Erythroblast (primary cell): Measurements from ENCODE around the gene DNAJC1.
"Not testable (repeated sequence)": the region's sequence is repeated elsewhere in the genome, so short reads cannot be mapped to it uniquely, and the experiment has no call there.

Experiments used
- DNase-seq, 2 experiments: peaks; one replicate each; lab custom pipeline; 2025; lab: John Stamatoyannopoulos, UW
- GATA1 ChIP-seq: IDR thresholded peaks from 2 replicates; pipeline ENCODE4 v1.6.1; 2011; ENCODE audit warnings: low read depth, mild to moderate bottlenecking, control low read depth, low read length, moderate library complexity
- POLR2A ChIP-seq: IDR thresholded peaks from 2 replicates; pipeline ENCODE4 v1.6.1; 2011; ENCODE audit warnings: mild to moderate bottlenecking, low read length

Gene DNAJC1, protein sequence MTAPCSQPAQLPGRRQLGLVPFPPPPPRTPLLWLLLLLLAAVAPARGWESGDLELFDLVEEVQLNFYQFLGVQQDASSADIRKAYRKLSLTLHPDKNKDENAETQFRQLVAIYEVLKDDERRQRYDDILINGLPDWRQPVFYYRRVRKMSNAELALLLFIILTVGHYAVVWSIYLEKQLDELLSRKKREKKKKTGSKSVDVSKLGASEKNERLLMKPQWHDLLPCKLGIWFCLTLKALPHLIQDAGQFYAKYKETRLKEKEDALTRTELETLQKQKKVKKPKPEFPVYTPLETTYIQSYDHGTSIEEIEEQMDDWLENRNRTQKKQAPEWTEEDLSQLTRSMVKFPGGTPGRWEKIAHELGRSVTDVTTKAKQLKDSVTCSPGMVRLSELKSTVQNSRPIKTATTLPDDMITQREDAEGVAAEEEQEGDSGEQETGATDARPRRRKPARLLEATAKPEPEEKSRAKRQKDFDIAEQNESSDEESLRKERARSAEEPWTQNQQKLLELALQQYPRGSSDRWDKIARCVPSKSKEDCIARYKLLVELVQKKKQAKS

DNA sequence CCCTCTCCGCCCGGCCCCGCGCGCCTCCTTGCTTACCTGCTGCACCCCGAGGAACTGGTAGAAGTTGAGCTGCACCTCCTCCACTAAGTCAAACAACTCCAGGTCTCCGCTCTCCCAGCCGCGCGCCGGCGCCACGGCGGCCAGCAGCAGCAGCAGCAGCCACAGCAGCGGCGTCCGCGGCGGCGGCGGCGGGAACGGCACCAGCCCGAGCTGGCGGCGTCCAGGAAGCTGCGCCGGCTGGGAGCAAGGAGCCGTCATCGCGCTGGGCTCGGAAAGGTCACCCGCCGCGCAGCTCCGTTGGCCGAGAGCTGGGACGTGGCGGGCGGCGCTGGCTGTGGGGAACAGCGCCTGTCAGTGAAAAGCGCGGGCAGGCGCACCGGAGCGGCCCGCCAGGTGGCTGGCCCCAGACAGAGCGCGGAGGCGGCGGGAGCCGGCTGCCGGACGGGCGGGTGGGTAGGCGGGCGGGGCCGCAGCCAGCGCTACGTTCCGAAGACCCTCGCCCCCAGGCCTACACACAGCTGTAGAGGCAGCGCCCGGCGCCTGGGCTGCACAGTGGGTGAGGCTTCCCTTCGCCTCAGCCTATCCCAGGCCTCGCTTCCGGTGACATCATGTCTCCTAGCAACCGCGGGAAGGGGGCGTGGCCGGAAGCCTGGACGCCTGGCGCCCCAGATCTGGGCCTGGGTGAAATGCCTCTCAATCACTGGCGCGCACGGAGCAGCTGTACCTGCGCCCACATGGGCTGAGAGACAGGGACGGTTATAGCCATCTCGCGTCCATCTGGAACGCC is at the start of gene DNAJC1:
Gene DNAJC1 (minus strand): TSS at position 554 of the 787 bp plus-strand sequence. CDS start 296 bp downstream, at position 258.
- peak; percentile 97 to 98 for DNase-seq
- TF ChIP-seq GATA1 (no peak), POLR2A (peak; percentile 80)

DNA sequence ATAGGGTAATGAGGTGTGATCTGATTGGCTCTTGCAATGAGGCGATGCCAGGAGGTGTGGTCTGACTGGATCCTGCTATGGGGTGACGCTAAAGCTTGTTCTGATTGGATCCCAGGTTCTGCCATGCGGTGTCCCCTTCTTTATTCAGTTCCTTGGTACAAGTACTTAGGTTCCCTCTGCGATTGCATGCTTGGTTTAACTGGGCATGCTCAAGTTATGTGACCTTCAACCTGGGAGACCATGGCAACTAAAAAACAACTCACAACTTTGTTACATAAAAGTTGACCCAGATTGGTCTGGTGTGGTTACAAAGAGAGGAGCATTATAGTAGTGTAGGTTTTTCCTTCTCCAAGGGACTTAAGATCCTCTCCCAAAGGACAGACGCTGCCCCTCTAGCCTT is 49.5 kb upstream of the DNAJC1 start:
- TF ChIP-seq POLR2A (no peak), GATA1 (no peak)
- no peak for DNase-seq

DNA sequence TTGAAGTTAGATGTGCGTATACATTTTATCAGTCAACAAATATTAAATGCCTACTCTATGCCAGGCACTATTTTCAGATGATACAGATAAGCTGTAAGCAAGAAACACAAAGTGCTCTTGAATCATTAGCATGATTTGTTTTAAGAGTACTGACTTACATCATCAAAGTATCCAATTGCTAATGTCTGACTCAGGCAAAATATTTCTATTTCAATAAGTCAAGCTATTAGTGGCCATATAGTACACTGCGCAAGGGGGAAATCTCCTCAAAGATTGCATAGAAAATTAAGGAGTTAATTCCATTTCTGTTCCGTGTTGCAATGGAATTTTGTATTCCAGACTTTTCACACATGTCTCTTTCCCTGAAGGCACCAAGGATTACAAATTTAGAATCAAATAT is 46.1 kb upstream of the DNAJC1 start:
- DNase-seq: no peak
- TF ChIP-seq GATA1: no peak
- TF ChIP-seq POLR2A: no peak

DNA sequence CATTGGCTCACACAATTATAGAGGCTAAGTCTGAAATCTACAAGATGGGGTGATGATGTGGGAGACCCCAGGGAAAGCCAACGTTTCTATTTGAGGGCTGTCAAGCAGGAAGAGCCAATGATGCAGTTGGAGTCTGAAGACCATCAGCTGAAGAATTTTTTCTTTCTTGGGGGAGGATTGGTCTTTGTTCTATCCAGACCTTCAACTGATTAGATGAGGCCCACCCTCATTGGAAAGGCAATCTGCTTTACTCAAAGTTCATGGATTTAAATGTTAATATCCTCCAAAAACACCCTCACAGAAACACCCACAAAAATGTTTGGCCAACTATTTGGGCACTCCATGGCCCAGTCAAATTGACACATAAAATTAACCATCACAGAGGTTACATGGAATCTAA is 44.3 kb upstream of the DNAJC1 start:
- no peak for TF ChIP-seq POLR2A
- no peak for TF ChIP-seq GATA1
- DNase-seq: no peak

DNA sequence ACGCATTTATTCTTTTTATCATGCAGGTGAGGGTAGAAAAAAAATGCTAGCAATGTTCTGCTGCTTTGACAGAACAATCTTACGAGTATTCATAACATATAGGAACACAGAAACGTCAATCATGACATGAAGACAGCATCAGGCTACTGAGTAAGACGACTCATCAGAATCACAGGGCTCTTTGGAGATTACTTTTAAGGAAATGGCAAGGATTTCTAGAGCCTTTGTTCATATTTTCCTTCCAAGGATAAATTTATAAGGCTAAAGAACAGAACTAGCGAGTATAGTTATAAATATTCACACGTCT is 39.8 kb upstream of the DNAJC1 start:
- no peak for DNase-seq
- TF ChIP-seq GATA1 (no peak), POLR2A (no peak)

DNA sequence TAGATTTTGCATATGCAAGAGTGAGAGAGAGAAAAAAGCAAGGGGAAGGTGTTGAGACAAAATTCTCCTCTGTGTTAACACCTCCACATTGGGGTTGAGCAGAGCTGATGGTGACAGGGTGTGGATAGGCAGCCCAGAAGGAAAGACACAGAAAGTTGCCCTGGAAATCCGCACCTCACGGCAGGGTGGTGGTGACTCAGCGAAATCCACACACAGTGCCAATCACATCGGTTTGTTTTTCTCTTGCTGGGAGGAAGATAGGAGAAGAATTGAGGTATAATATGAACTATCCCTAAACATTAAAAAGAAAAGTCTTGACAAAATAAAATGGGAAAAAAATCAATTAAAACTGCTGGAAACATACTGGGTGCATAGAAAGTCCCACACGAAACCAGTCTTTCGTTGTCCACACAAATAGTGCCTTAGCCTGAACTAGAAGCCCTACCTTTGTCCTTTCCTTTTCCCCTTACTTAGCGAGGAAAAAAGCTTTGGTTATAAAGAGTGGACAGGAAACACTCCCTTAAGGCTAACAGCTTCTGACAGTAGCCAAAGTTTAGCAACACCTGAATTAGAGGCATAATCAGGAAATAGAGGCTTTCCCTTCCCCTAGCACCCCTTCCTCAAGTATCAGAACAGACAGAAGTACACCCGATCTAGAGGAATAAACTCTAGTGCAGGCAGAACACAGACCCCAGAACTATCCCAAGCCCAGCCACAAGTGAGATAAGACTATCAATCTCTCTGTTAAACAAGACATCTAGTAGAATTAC is 39.2 kb upstream of the DNAJC1 start:
- TF ChIP-seq POLR2A (no peak), GATA1 (no peak)
- DNase-seq: peak; percentile 19 to 27

DNA sequence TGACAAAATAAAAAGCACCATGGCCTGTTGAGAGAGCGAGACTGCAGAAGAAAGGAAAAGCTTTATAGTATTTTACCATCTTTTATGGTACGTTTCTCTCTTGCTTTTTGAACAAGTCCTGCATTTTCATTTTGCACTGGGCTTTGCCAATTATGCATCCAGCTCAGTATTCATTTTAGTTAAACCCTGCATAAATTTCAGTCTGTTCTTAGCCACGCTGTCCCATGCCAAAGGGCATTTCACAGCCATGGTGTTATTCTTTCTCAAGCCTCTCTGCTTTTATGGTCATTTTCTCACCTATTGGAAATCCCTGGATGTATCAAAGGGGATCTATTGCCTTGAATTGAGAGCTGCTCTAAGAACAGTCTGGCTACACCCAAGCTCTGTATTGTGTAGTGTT is 30.8 kb upstream of the DNAJC1 start:
- no peak for TF ChIP-seq POLR2A
- no peak for TF ChIP-seq GATA1
- no peak for DNase-seq

DNA sequence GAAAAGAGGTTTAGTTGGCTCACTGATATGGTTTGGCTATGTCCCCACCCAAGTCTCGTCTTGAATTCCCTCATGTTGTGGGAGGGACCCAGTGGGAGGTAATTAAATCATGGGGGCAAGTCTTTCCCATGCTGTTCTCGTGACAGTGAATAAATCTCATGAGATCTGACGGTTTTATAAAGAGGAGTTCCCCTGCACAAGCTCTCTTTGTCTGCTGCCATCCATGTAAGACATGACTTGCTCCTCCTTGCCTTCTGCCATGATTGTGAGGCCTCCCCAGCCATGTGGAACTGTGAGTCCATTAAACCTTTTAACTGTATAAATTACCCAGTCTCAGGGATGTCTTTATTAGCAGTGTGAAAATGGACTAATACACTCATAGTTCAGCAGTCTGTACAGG is 28.7 kb upstream of the DNAJC1 start:
- not testable (repeated sequence) for DNase-seq

DNA sequence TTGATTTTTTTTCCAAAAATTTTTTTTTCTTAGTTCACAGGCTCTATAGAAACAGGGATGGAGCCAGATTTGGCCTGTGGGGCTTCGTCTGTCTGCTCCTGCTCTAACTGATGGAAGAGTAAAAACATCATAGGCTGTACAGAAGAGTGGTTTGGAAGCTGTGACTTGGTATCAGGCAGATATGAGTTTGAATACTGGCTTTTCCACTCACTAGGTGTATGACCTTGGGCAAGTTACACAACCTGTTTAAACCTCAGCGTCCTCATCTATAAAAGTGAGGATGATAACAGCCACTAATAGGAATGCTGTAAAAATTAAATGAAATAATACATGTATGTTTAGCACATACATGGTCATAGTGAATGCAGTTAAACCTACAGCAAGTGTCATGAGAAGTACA is 26.9 kb upstream of the DNAJC1 start:
- no peak for TF ChIP-seq POLR2A
- no peak for TF ChIP-seq GATA1
- no peak for DNase-seq

DNA sequence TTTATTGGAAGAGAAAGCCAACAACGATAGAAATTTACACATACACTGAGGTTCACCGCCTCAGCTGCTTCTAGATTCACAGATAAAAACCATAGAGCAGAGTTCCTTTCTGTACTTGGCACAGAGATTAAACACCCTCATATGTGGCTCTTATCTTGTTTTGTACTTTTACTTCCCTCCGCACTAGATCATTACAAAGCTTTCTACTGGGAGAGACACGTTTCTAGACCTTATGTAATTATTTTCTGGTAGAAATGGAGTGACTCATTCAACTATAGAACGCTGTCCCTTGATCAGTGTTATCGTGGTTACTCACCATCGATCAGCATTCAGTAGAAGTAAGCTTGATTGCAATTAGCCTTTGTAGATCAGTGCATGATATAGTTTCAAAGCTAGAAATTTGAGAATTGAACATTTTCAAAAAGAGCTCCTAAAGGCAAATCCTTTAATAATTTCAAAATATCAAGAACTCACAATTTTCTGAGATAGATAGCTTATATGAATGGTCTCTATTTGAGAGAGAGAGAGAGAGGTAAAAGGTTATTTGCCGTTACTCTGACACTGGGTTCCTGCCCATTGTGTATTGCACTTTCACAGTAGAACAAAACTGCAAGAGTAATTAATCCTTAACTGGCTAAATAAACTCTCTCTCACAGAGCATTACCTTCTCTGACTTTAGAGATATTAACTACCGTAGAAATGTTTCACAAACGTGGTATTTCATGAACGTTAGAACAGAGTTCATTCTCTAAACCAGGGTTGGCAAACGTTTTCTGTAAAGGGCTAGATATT is 26.1 kb upstream of the DNAJC1 start:
- DNase-seq: peak; percentile 8 to 51
- TF ChIP-seq POLR2A (no peak), GATA1 (no peak)

DNA sequence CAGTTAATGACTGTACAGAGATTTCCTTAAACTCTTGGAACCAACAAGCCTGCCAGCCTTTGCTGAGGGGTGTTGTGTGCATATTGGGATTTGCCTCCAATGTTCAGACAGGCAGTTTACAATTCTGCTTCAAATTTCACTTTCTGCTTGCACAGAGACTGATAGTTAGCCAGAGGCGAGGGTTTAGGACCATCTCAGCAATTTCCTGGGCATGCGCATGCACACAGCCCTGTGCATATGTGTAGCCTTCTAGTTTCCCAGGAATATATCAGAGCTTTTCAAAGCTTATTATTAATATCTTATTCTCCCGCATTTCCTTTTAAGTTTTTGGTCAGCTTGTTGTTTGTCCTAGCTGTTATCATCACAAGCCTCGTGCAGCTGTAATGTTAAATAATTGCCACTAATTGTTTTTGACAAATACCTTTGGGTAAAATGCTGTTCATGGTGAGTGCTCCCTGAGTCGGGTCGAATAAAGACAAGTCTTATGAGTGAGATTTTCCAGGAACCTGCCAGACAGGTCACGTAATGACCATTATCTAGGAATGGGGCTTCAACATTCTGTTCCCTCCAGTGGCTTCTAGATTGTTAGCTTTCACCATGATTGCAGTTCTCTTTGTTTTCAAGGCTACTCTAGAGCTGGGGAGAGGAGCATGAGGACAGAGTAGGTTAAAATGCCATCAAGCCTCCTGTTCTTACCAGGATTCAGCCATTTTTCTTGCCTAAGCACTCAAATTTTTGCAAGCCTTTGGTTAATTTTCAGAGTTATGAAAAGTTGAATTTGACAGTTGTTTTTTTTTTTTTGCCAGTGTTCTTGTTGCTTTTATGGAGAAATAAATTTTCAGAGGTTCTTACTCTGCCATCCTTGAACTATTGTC is 24.1 kb upstream of the DNAJC1 start:
- no peak for DNase-seq
- TF ChIP-seq GATA1: no peak
- no peak for TF ChIP-seq POLR2A

DNA sequence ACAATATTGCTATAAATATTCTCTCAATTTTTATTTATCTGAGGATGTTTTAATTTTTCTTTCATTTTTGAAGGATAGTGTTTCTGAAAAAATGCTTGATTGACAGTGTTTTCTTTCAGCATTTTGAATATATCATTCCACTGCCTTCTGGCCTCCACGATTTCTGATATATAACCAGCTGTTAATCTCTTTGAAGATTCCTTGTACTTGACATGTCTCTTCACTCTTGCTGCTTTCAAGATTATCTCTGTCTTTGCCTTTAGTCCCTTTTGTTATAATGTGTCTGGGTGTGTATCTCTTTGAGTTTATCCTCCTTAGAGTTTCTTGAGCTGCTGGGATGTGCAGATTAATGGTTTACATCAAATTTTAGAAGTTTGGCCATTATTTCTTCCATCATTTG is 22.8 kb upstream of the DNAJC1 start:
- no peak for DNase-seq
- TF ChIP-seq GATA1: no peak
- no peak for TF ChIP-seq POLR2A

DNA sequence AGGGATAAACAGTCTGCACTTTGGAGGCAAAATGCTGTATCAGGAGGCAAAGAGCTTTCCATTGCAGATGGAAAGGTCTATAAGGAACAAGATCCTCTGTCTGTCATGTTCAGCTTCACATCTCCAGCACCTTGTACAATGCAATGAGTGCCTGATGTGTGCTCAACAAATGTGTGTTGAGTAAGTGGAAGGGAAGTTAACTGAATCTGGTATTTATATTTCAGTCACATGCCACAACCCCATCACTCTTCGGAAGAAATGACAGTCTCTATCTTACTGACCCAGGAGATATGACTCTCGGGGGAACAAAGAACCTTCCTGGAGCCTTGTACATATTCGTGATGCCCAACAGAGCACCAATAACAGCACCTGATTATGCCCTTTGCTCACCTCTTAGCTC is 20.0 kb upstream of the DNAJC1 start:
- DNase-seq: no peak
- no peak for TF ChIP-seq POLR2A
- no peak for TF ChIP-seq GATA1
